HG02759 (cell line): ENCODE data around the gene CIAO1.
"Not testable (repeated sequence)": the region's sequence is repeated elsewhere in the genome, so short reads cannot be mapped to it uniquely, and the experiment has no call there.

Source experiments
- ATAC-seq: cut with Tn5 transposase; IDR thresholded peaks from one replicate; pipeline ENCODE4 v1.9.1; 2021; ENCODE audit warnings: mild to moderate bottlenecking, moderate library complexity; ENCODE audit not compliant: unreplicated experiment

The CIAO1 gene

DNA sequence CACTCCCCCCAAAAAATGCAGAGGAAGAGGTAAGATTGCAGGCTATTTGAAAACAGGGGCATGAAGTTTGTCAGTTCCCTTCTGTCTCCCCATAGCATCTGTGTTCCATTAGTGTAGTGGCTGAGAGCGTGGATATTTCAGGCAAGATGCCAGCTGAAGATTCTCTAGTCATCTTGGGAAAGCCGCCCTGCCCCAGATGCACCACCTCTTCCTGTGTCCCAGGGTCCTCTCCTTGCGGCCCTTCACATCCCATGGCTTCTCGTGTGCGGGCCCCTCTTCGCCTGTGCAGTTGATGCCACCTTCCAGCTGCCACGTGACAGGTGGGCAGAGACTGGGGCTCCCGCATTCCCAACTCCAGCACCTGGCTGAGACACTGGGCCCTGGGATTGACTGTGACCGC is 16.4 kb upstream of the CIAO1 start:
- ATAC-seq = no peak

DNA sequence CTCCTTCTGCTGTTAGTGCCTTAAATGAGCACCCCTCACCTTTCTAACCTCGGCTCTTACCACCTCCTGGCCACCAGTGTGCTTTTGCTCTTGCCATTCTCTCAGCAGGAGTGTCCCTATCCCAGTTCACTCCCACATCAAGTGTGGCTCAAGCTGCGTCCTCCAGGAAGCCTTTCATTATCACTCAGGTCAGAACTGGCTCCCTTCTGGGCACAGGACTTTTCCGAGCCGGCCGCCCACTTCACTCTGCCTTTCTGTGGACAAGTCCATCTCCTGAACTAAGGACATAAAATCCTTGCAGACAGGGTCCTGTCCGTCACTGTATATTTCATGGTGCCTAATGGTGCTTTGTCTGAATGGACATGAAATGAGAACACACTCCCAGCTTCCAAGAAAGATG is 15.8 kb upstream of the CIAO1 start:
- ATAC-seq = no peak

DNA sequence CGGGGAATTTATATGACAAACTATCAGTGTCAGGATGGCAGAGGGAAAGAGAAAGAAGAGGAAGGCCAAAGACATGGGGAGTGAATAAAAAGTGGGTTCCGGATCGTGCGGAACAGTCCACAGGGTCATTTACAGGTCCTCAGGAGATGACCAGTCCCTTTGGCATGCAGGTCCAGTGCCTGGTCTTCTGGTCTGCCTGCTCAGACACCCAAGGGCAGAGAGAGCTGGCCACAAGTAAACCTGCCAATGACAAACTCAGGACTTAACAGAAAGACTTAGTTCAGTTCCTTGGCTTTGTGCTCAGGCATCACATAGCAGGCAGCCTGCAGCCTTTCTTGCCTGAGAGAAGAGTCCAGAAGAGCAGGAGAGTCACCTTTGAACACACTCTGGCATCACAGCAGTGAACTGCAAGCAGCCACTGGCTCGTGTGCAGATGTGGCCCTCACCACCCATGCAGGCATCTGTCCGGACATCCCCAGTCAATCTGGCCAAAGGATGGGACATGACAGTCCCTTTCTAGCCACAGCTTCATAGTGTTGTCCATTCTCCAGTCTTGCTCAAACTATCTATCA is 14.2 kb upstream of the CIAO1 start:
- no peak for ATAC-seq

DNA sequence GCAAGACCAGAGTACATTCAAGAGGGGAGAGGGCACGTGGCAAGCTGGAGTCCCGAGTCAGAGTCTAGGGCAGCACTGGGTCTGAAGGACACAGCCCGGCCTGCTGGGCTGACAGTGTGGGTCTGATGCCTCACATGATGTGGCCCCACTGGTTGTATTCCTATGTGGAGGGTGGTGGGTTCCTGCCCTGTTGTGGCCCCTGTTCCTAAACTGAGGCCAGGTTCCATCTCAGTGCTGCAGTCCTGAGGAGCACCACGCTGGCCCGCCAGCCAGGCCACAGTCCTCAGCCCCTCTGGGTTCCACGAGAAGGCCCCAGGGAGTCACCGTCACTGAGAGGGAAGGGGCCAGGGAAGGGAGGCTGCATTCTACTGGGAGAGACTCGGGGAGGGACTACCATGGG is 13.5 kb upstream of the CIAO1 start:
- ATAC-seq = no peak

DNA sequence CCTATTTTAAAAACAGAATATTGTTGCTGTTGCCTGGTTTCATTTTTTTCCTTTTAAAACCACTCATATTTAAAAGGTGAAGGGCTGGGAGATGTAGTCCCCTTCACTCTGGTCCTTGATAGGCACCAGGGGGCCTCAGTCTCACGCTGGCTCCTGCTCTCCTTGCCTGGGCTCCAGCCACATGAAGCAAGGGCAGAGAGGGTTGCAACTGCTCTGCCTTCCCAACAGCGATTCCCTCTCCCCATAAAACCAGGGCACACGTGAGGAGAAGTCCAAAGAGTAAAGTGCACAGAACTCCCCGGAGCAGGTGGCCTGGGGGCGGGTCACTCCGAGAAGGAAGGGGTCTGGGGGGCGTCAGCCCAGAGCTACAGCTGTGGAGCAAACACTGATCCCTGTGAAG is 13.0 kb upstream of the CIAO1 start:
- no peak for ATAC-seq

DNA sequence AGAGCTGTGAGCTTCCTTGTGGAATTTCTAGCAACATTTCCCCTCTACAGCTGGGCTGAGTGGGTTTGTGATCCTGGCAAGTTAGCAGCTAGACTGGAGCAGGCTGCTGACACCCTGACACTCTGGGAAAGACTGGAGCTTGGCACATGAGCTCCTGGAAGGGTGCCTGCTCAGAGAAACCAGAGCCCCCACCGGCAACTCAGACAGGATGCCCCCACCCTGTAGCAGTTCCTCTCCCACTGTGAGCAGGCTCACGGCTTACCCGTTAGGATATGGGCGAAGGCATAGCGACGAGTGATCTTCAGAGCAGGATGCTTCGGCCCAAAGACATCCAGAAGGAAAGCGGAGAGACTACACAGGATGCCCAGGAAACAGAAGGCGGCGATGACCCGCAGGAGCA is 11.5 kb upstream of the CIAO1 start:
- ATAC-seq = no peak

DNA sequence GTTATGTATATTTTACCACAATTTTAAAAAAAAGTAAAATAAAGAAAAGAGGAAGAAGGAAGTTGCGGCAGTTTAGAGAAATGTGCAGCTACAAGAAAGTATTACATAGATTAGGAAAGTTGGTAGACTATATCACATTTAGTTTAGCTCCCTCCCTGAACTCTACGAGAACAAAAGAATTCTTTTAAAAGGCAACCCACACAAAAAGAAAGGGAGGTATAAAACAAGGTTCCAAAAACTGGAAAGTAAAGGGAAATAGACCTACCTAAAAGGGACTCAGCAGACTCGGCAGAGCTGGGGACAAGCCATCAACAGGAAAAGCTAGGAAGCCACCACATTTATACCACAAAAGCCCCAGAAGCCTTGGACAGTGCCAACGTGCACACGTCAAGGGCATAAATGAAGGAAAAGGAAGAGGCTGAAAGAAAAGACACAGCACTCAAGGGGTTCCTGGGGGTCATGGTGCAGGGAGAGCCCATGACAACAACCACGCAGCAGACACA is 9.4 kb upstream of the CIAO1 start:
- ATAC-seq = no peak

DNA sequence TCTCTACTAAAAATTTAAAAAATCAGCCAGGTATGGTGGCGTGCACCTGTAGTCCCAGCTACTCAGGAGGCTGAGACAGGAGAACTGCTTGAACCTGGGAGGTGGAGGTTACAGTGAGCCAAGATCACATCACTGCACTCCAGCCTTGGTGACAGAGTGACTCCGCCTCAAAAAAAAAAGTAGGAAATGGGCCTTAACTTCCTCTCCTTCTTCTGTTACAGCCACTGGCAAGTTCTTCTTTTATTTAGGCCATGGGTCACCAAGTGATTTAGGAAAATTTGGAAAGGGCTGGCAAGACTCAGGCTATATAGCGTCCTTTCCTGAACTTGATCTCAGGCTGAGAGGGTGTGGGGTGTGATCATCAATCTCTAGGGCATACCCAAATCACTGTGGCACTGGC is 8.3 kb upstream of the CIAO1 start:
- not testable (repeated sequence) for ATAC-seq

DNA sequence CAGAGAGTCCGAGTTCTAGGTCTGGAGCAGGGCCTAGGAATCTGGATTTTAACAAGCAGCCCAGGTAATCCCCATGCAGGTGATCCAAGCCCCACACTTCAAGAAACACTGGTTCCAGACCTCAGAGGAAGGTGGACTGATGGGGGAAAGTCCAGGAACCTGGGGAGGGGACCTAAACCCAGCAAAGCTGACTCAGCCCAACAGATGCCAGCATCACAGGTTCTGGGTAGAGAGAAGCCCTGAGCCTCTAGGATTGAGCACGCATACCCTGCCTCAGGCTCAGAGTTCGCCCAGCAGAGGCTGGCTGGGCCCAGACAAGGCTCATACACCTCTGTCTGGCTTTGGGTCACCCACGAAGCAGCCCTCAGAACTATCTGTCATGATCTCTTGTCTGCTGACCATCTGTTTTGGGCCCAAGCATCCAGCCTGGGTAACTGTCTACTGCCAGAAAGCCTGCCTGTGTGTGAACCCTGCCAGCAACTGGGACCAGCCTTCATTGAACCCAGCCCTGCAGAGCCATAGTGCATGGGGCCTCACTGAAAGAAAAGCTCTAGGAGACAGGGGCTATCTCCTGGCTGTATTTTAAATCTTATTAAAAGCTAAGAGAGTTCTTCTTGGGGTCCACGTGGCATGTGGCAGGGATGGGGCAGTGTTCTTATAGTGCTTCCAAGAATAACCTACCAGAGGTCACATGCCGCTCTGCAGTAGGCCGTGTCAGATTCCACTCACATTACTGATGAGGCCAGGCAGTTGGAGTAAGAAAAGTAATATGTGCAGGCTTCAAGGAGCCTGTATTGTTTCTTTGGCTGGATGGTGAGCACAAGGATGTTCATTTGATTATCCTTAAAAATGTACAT is 7.6 kb upstream of the CIAO1 start:
- ATAC-seq = no peak

DNA sequence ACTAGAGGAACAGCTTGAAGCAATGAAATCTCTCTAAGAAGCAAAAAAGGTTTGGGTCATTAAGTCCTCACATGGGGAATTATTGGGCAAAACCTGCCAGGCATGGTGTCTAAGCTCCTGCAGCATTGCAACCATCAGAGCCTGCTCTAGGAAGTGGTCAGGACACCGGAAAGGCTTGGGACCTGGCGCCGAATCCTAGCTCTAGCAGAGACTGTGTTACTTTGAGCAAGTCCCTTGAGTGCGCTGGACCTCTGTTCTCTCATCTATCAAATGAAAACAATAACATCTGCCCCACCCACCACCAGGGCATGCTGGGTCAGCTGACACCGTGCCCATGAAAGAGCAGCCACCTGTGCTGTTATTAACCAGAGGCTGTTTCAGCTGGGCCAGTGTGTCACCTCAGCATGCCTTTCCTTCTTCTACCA is 6.5 kb upstream of the CIAO1 start:
- ATAC-seq = no peak

DNA sequence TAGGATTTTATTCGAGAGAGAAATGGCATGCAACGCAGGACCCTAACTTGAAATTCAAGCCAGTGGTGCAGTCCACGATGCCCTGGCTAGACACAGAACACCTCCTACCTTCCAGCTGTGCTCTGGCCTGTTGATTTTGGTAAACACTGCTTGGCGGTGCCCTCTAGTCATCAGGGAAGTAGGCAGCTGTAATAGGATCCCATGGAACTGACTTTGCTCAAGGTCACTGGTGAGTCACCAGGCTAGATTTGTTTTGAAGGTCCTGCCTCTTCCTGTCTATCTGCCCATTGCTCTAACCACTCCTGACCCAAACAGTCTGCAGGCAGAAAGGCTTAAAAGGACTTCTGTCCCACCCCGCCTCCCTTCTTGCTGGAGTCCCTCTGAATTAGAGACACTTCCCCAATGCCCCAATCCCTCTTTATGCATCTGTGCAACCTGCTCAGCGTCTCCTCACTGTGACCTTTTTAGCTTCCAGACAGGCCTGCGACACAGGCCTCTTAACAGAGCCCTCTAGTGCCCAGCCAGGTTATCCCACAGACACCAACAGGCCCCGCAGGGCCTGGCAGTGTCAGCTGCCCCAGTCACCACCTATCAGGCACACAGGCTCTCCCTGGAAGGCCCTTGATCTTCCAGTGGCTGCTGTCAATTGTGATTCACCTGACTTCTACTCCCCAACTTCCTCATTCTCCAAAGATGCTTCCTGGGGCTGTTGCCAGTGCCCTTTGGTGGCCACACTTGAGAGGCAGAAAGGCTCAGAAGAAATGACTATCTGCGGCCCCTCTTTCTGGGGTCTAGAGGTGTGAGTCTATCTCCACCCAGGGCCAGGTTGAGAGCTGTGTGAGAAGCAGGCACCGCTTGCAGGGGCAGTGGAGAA is 5.4 kb upstream of the CIAO1 start:
- ATAC-seq = peak; percentile 38

DNA sequence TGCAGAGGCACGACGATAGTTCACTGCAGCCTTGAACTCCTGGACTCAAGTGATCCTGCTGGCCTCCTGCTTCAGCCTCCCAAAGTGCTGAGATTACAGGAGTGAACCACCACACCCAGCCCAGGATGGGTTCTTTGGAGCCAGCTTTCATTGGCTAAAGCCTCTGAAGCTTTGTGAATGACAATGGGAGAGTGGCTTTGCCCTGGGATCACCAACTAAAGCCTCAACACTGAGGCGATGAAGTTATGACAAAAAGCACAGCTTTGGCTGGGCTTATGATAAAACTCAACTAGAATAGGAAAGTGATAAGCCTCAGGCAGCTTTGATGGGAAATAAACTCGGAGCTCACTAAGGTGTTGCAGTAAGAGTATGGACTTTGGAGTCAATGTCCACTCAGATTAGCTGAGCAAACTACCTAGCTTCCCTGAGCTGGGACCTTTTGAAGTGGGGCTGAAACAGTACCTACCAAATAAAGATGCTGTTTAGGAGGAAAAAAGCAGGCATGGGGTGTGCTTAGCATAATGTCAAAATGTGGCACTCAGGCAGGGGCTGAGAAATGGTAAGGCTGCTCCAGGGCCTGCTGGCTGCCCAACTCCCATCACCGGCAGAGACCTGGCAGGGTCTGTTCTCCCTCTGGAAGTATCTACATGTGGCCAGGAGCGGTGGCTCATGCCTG is 4.6 kb upstream of the CIAO1 start:
- ATAC-seq = no peak

DNA sequence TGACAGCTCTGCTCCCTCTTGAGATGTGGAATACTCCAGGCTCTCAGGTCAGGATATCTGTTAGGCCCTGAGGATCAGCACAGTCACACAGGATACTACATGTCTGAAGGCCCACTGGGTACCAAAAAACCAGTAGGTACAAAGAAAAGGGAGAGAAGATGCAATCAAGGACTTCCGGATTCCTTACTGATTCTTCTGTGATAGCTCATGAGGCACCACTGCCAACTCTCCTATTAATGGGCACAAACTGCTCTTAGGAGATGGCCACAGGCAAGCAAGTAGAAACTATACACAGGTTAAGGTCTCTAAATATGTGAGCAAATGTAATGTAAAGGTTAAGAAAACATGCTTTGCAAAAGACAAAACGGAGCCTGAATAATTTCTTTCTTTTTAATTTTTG is 3.7 kb upstream of the CIAO1 start:
- ATAC-seq = no peak

DNA sequence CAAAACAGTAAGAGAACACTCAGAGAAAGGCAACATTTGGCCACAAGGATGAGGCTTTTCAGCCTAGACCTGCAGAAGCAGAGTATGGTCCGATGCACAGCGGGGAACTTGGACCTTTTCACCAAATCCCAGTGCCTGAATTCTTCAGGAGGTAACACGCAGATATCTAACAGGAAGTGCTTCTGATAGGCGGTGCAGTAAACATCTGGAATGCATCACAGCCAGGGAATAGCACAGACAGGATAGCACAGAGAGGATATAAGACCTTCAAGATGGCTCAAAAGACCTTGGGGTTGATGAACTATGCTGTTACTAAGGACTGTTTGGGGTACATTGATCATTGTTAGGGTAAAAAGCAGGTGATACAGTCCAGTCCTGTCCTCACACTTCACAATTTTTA is 1.9 kb upstream of the CIAO1 start:
- no peak for ATAC-seq

DNA sequence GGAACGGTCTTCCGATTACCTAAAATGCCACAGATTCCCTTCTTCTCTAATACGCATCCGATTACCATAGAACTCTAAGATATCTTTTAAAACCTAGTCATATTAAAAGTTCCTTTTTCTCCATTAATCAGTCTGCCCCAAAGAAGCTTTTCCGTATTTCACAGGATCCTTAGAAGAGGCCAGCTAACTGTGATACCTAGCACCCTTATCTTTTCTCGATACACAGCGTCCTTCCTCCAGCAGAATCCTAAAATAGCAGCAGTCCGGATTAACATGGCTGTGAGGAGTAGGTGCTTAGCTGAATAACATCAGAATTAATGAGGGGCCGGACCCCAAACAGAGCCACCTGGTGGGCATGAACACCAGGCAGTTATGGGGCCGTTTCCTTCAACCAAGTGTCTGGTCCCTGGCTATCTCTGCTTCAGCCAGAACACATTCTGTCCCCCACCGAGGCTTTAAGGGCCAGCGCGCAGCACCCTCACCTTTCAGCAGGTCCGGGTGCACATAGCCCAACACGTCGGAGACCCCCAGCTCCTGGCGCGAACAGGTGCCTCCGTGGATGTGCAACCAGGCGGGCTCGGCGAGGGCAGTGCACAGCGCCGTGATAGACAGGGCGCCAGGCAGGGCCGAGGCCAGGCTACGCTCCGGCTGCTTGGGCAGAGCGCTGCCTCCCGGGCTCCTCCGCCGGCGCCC is 1.2 kb upstream of the CIAO1 start:
- no peak for ATAC-seq

DNA sequence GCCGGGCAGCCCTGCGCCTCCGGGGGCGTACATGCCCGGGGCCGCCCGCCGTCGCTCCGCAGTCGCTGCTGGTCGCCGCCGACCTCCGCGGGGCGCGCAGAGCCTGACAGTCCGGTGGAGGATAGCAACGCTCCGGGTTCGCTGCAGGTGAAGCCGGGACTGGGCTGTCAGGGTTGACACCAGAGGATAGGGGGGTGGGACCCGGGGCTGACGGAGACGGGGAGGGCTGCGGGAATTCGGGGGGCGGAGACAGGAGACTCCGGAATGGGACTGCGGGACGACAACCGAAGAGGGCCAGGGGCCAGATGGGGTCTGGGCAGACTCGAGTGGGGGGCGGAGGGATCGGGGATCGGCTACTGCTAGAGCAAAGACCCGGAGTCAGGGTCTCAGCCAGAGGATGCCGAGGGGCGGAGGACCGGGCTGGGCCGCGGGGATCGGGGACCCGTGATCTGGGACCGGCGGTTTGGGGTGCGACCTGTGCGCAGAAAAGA is 631 bp upstream of the CIAO1 start:
- ATAC-seq = peak; percentile 24

DNA sequence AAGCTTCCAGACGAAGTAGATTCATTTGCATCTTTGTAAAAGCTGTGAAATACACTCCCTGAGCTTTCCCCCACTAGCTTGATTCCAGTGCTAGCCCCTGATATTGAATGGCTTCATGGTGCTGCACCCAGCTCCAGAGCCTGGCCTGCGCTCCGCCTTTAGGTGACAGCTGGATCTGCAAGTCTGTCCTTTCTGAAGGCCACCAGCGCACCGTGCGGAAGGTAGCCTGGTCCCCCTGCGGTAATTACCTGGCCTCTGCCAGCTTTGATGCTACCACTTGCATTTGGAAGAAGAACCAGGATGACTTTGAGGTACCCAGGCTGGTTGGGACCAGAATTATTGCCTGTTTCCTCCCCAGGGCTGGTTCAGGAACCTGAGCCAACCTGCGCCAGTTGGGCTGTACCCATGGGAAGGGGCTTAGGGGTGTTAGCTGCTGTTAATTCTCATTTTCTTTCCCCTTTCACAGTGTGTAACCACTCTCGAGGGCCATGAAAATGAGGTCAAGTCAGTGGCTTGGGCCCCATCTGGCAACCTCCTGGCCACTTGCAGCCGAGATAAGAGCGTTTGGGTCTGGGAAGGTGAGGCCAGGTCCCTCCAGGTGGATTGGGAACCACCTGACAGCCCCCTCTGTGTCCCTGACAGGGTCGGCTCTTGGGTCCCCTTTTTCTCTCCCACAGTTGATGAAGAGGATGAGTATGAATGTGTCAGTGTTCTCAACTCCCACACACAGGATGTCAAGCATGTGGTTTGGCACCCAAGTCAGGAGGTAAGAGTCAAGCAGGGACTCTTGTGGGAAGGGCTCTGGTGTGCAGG is 1.3 kb downstream of the CIAO1 start:
- ATAC-seq = no peak

DNA sequence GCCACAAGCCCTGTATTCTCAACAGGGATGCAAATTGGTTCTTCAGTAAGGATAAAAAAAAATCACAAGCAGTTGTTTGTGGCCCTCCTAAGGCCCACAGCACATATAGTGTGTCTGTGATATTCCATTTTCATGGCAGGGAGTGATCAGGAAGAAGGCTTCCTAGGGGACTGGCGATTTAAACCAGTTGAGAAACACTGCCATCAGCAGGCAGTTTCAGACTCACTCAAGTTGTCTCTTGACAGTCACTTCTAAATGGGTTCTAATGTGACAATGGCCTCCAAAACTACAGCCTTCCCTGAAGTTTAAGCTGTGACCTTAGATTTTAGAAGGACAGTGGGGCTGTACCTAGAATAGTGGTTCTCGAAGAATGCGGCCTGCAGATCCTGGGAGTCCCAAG is 6.0 kb downstream of the CIAO1 start:
- ATAC-seq = no peak

DNA sequence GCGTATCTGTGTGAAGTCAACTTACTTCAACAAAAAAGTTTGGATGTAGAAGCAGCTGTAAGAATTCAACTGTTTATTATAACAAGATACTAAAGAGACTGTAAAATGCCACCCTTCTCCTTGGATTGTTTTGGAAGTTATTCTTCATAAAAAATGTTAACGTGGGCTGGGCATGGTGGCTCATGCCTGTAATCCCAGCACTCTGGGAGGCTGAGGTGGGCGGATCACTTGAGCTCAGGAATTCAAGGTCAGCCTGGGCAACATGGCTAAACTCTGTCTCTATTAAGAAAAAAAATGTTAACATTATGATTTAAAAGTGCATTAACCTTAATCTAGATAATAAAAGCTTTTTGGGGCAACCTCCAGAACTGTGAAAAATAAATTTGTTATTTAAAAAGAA is 7.7 kb downstream of the CIAO1 start:
- no peak for ATAC-seq
